Neural cell (in vitro differentiated cells): ENCODE measurements around the gene IL21R. TPM values are rescaled to one million over a fixed set of nuclear protein-coding genes. Genes with fewer than 3 reads are reported as not detected.

Source experiments
- H2AFZ ChIP-seq: fragments of 200-600, 300-800 bp; sonication (generic), shearing (Covaris generic); 2 replicates; pipeline ENCODE4 v1.6.0; 2014; ENCODE audit warnings: low read depth, mild to moderate bottlenecking, antibody characterized with exemption, low read length, moderate library complexity
- H3F3A ChIP-seq: fragments of 200-600 bp; shearing (Covaris generic); 2 replicates; pipeline ENCODE4 v1.6.1; 2016; ENCODE audit warnings: mild to moderate bottlenecking, moderate library complexity, mixed read lengths, antibody characterized with exemption, low read length; ENCODE audit not compliant: insufficient read depth, poor library complexity, severe bottlenecking
- H3K27ac ChIP-seq: fragments of 200-600, 300-800 bp; sonication (generic), shearing (Covaris generic); 2 replicates; pipeline ENCODE4 v1.5.1; 2014; ENCODE audit warnings: mild to moderate bottlenecking, low read length, moderate library complexity
- H3K27me3 ChIP-seq: fragments of 300-800, 200-600 bp; sonication (generic), shearing (Covaris generic); 2 replicates; pipeline ENCODE4 v1.6.0; 2014; ENCODE audit warnings: mild to moderate bottlenecking, low read depth, low read length, moderate library complexity; ENCODE audit not compliant: insufficient read depth
- H3K36me3 ChIP-seq: fragments of 300-800, 200-600 bp; sonication (generic), shearing (Covaris generic); 2 replicates; pipeline ENCODE4 v1.5.1; 2014; ENCODE audit warnings: mild to moderate bottlenecking, antibody characterized with exemption, low read length, moderate library complexity; ENCODE audit not compliant: insufficient read depth
- H3K4me2 ChIP-seq: fragments of 300-800, 200-600 bp; sonication (generic), shearing (Covaris generic); 2 replicates; pipeline ENCODE4 v1.6.0; 2014; ENCODE audit warnings: mild to moderate bottlenecking, low read length
- H3K4me3 ChIP-seq: fragments of 300-800, 200-600 bp; sonication (generic), shearing (Covaris generic); 2 replicates; pipeline ENCODE4 v1.5.1; 2014; ENCODE audit warnings: mild to moderate bottlenecking, low read length, moderate library complexity
- H3K79me2 ChIP-seq: fragments of 200-600 bp; shearing (Covaris generic); replicated peaks from 2 replicates; pipeline ENCODE4 v1.6.0; 2014; ENCODE audit warnings: mild to moderate bottlenecking, low read length, moderate library complexity; ENCODE audit not compliant: insufficient read depth
- H3K9ac ChIP-seq: fragments of 300-800, 200-600 bp; sonication (generic), shearing (Covaris generic); 2 replicates; pipeline ENCODE4 v1.6.1; 2016; ENCODE audit warnings: mild to moderate bottlenecking, low read length, mixed read lengths
- H3K9me2 ChIP-seq: fragments of 200-600 bp; shearing (Covaris generic); 2 replicates; pipeline ENCODE4 v1.6.1; 2016; ENCODE audit warnings: mild to moderate bottlenecking, low read length, mixed read lengths; ENCODE audit not compliant: insufficient read depth
- H3K9me3 ChIP-seq: fragments of 200-600, 300-800 bp; sonication (generic), shearing (Covaris generic); 2 replicates; pipeline ENCODE4 v1.6.1; 2016; ENCODE audit warnings: mild to moderate bottlenecking, mixed run types, low read length, moderate library complexity, mixed read lengths
- H4K20me1 ChIP-seq: fragments of 200-600 bp; shearing (Covaris generic); 2 replicates; pipeline ENCODE4 v1.6.1; 2016; ENCODE audit warnings: mild to moderate bottlenecking, mixed run types; ENCODE audit not compliant: insufficient read depth
- CTCF ChIP-seq: fragments of 450-650 bp; IDR thresholded peaks from 2 replicates; pipeline ENCODE4 v1.5.1; 2014; ENCODE audit warnings: antibody characterized with exemption, mild to moderate bottlenecking, moderate library complexity; ENCODE audit not compliant: poor library complexity, severe bottlenecking
- EP300 ChIP-seq: fragments of 450-650 bp; conservative IDR thresholded peaks from 2 replicates; pipeline ENCODE4 v1.6.1; 2014; ENCODE audit warnings: antibody characterized with exemption, mild to moderate bottlenecking, moderate library complexity; ENCODE audit not compliant: poor library complexity, severe bottlenecking
- EZH2 ChIP-seq: fragments of 200-600, 300-800 bp; shearing (Covaris generic), sonication (generic); IDR thresholded peaks from 2 replicates; pipeline ENCODE4 v1.6.1; 2014; ENCODE audit warnings: antibody characterized with exemption, low read length, borderline replicate concordance, mild to moderate bottlenecking; ENCODE audit not compliant: insufficient read depth, poor library complexity, severe bottlenecking
- MXI1 ChIP-seq: fragments of 450-650 bp; conservative IDR thresholded peaks from 2 replicates; pipeline ENCODE4 v1.6.1; 2014; ENCODE audit warnings: antibody characterized with exemption, mild to moderate bottlenecking; ENCODE audit not compliant: poor library complexity, severe bottlenecking
- POLR2AphosphoS5 ChIP-seq: IDR thresholded peaks from 2 replicates; pipeline ENCODE4 v1.6.1; 2012
- RAD21 ChIP-seq: fragments of 450-650 bp; conservative IDR thresholded peaks from 2 replicates; pipeline ENCODE4 v1.6.1; 2014; ENCODE audit warnings: antibody characterized with exemption, mild to moderate bottlenecking, moderate library complexity
- REST ChIP-seq: IDR thresholded peaks from 2 replicates; pipeline ENCODE4 v1.6.1; 2012; ENCODE audit warnings: borderline replicate concordance
- SMC3 ChIP-seq: fragments of 450-650 bp; conservative IDR thresholded peaks from 2 replicates; pipeline ENCODE4 v1.6.1; 2014; ENCODE audit warnings: antibody characterized with exemption, mild to moderate bottlenecking, moderate library complexity; ENCODE audit not compliant: poor library complexity
- TAF1 ChIP-seq: IDR thresholded peaks from 2 replicates; pipeline ENCODE4 v1.6.1; 2012; ENCODE audit warnings: low read depth
- polyA plus RNA-seq: library from polyadenylated mRNA; depleted of rRNA; stranded (reverse); fragments of >200 nt; gene quantifications from 2 replicates; pipeline ENCODE4 v1.2.3, GENCODE V29; 2014

The IL21R gene
- polyA plus RNA-seq, 1 donor from 2014 or later = not detected

GRCh38 chr16:27370318-27370717, 31.7 kb upstream of the IL21R start:
- Histone ChIP-seq H3K27me3 (no peaks in the 10 kb centered on the region), H3K9me2 (no peaks in the 10 kb centered on the region), H3K79me2 (no peaks in the 10 kb centered on the region), H3F3A (no peaks in the 10 kb centered on the region), H3K27ac (no peak overlapping the region), H3K9me3 (no peaks in the 10 kb centered on the region), H3K4me3 (no peak overlapping the region), H3K36me3 (no peaks in the 10 kb centered on the region), H4K20me1 (no peaks in the 10 kb centered on the region), H3K4me2 (no peak overlapping the region), H2AFZ (no peak overlapping the region), H3K9ac (no peak overlapping the region)
- TF ChIP-seq POLR2AphosphoS5 = no peak

- no peaks in the 10 kb centered on the region for H3K9me3 ChIP-seq
- no peak overlapping the region for H2AFZ ChIP-seq
- H3K4me2 ChIP-seq = no peak overlapping the region
- H3K9me2 ChIP-seq = no peaks in the 10 kb centered on the region
- no peak overlapping the region for H3K9ac ChIP-seq
- H3K27ac ChIP-seq = no peak overlapping the region
- H3F3A ChIP-seq = no peaks in the 10 kb centered on the region
- H3K79me2 ChIP-seq = no peaks in the 10 kb centered on the region
- no peaks in the 10 kb centered on the region for H3K36me3 ChIP-seq
- no peak overlapping the region for H3K4me3 ChIP-seq
- TF ChIP-seq RAD21 = no peak
- TF ChIP-seq CTCF = no peak
- TF ChIP-seq TAF1 = no peak
- no peak for TF ChIP-seq EP300
- no peak for TF ChIP-seq POLR2AphosphoS5
- TF ChIP-seq MXI1 = no peak
- TF ChIP-seq REST = no peak
- TF ChIP-seq EZH2 = no peak
- no peak for TF ChIP-seq SMC3
- H4K20me1 ChIP-seq = no peaks in the 10 kb centered on the region
- H3K27me3 ChIP-seq = no peaks in the 10 kb centered on the region
Observed at GRCh38 chr16:27373312-27373711, 28.7 kb upstream of the IL21R start.

- no peak overlapping the region for H3K4me2 ChIP-seq
- H3F3A ChIP-seq = no peaks in the 10 kb centered on the region
- no peak overlapping the region for H3K9ac ChIP-seq
- no peak for TF ChIP-seq EP300
- no peak for TF ChIP-seq REST
- TF ChIP-seq POLR2AphosphoS5 = no peak
- TF ChIP-seq SMC3 = no peak
- no peak for TF ChIP-seq MXI1
- TF ChIP-seq TAF1 = no peak
- no peak for TF ChIP-seq RAD21
- no peak for TF ChIP-seq CTCF
- TF ChIP-seq EZH2 = no peak
- no peaks in the 10 kb centered on the region for H3K27me3 ChIP-seq
- no peaks in the 10 kb centered on the region for H3K79me2 ChIP-seq
- H3K9me3 ChIP-seq = no peaks in the 10 kb centered on the region
- H2AFZ ChIP-seq = no peak overlapping the region
- H3K27ac ChIP-seq = no peak overlapping the region
- no peaks in the 10 kb centered on the region for H3K36me3 ChIP-seq
- no peak overlapping the region for H3K4me3 ChIP-seq
- H3K9me2 ChIP-seq = no peaks in the 10 kb centered on the region
- no peaks in the 10 kb centered on the region for H4K20me1 ChIP-seq
Observed at GRCh38 chr16:27374221-27374803, 27.7 kb upstream of the IL21R start.
